Measurements from ENCODE around the gene DESI1. TPM values are rescaled to one million over a fixed set of nuclear protein-coding genes. Genes with fewer than 3 reads are reported as not detected.

Gene DESI1
- total RNA-seq, 1 experiment from 2014 or later: 40.8 TPM

DNA sequence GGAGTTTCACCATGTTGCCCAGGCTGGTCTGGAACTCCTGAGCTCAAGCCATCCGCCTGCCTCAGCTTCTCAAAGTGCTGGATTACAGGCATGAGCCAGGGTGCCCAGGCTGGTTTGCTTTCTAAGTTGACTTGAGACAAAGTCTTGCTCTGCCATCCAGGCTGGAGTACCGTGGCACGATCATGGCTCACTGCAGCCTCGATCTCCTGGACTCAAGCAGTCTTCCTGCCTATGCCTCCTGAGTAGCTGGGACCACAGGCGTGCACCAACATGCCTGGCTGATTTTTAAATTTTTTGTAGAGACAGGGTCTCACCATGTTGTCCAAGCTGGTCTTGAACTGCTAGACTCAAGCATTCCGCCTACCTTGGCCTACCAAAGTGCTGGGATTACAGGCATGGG lies 36.9 kb upstream of the DESI1 start:
- no peak for TF ChIP-seq RAD21 (IDR thresholded peaks at IDR 0.05; ENCODE audit: low read depth)
- no peak for TF ChIP-seq SP1 (IDR thresholded peaks at IDR 0.05; ENCODE audit: low read depth)
- no peak for TF ChIP-seq ZFX (IDR thresholded peaks at IDR 0.05)
- no peak for TF ChIP-seq JUND (IDR thresholded peaks at IDR 0.05)
- no peak for TF ChIP-seq ZNF274 (IDR thresholded peaks at IDR 0.05; ENCODE audit: low read depth, low read length)
- no peak for TF ChIP-seq TCF7L2 (IDR thresholded peaks at IDR 0.05; ENCODE audit: borderline replicate concordance, extremely low read depth, insufficient read depth, insufficient read length)
- no peak for TF ChIP-seq ZBTB33 (IDR thresholded peaks at IDR 0.05; ENCODE audit: extremely low read depth, insufficient replicate concordance, low read length)
- TF ChIP-seq EZH2phosphoT487 (IDR thresholded peaks at IDR 0.05; ENCODE audit: borderline replicate concordance): no peak
- no peak for TF ChIP-seq EGR1 (IDR thresholded peaks at IDR 0.05; ENCODE audit: low read depth)
- no peak for TF ChIP-seq SRF (IDR thresholded peaks at IDR 0.05; ENCODE audit: low read depth)
- no peak for TF ChIP-seq EZH2 (IDR thresholded peaks at IDR 0.05)
- no peak for TF ChIP-seq SIN3A (IDR thresholded peaks at IDR 0.05; ENCODE audit: low read depth)
- no peak for TF ChIP-seq POLR2AphosphoS5 (IDR thresholded peaks at IDR 0.05; ENCODE audit: low read depth, low read length)
- TF ChIP-seq CBX3 (IDR thresholded peaks at IDR 0.05; ENCODE audit: low read depth): no peak
- no peak for TF ChIP-seq ATF3 (IDR thresholded peaks at IDR 0.05)
- TF ChIP-seq ELF1 (IDR thresholded peaks at IDR 0.05; ENCODE audit: borderline replicate concordance, low read depth): no peak
- TF ChIP-seq, protein P1, sequence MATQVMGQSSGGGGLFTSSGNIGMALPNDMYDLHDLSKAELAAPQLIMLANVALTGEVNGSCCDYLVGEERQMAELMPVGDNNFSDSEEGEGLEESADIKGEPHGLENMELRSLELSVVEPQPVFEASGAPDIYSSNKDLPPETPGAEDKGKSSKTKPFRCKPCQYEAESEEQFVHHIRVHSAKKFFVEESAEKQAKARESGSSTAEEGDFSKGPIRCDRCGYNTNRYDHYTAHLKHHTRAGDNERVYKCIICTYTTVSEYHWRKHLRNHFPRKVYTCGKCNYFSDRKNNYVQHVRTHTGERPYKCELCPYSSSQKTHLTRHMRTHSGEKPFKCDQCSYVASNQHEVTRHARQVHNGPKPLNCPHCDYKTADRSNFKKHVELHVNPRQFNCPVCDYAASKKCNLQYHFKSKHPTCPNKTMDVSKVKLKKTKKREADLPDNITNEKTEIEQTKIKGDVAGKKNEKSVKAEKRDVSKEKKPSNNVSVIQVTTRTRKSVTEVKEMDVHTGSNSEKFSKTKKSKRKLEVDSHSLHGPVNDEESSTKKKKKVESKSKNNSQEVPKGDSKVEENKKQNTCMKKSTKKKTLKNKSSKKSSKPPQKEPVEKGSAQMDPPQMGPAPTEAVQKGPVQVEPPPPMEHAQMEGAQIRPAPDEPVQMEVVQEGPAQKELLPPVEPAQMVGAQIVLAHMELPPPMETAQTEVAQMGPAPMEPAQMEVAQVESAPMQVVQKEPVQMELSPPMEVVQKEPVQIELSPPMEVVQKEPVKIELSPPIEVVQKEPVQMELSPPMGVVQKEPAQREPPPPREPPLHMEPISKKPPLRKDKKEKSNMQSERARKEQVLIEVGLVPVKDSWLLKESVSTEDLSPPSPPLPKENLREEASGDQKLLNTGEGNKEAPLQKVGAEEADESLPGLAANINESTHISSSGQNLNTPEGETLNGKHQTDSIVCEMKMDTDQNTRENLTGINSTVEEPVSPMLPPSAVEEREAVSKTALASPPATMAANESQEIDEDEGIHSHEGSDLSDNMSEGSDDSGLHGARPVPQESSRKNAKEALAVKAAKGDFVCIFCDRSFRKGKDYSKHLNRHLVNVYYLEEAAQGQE (IDR thresholded peaks at IDR 0.05; ENCODE audit: low read depth): no peak
- BruUV-seq (replicated peaks): no TSS peak
- no peak overlapping the region for H3K27ac ChIP-seq (ENCODE audit: low read depth, low read length)
- H3K36me3 ChIP-seq (ENCODE audit: control insufficient read depth in 1 of 2, insufficient read depth in 2 of 2, low read length in 2 of 2): peaks cover 70 to 83% of the 10 kb centered on the region in 2 experiments
- H3K4me3 ChIP-seq (replicated peaks in 1 of 2; ENCODE audit: low read depth in 1 of 2, low read length in 2 of 2): no peak overlapping the region
- H3K4me1 ChIP-seq (ENCODE audit: control insufficient read depth in 1 of 2, insufficient read depth in 2 of 2, low read length in 2 of 2): no peaks in the 10 kb centered on the region
- H3K4me2 ChIP-seq (ENCODE audit: low read length): no peak overlapping the region
- H3K27me3 ChIP-seq (ENCODE audit: insufficient read depth, low read length): no peaks in the 10 kb centered on the region
- ATAC-seq: no peak
- no peak overlapping the region for H2AFZ ChIP-seq (ENCODE audit: low read depth, low read length, poor library complexity, severe bottlenecking)
- peaks cover 8% of the 10 kb centered on the region for H4K20me1 ChIP-seq (ENCODE audit: insufficient read depth)
- peaks cover 57% of the 10 kb centered on the region for H3K79me2 ChIP-seq (ENCODE audit: insufficient read depth, low read length)
- H3K9me2 ChIP-seq (ENCODE audit: insufficient read depth): no peaks in the 10 kb centered on the region
- CTCF ChIA-PET: interaction anchor here (1.9 kb wide), 1 partner anchor 9 kb away, joined by 8 read pairs; no protein-coding TSS in a partner anchor
- no peak overlapping the region for H3K9ac ChIP-seq (ENCODE audit: low read length)
- intact Hi-C loops (cut with micrococcal nuclease): no loop called here
- RAD21 ChIA-PET (ENCODE audit: low non-redundant PET in 1 of 2, low total read pairs in 2 of 2, uncharacterized antibody in 2 of 2, unreplicated experiment in 2 of 2): no interaction called here
- no peaks in the 10 kb centered on the region for H3K9me3 ChIP-seq (ENCODE audit: control insufficient read depth in 1 of 2, insufficient read depth in 1 of 2, low read depth in 1 of 2, low read length in 2 of 2)
- DNase-seq (ENCODE audit: low read depth, low spot score): no peak
- POLR2A ChIA-PET: no interaction called here

All from HCT116 (cell line).